Kidney epithelial cell (primary cell): Measurements from ENCODE around the gene SORT1. TPM values are rescaled to one million over a fixed set of nuclear protein-coding genes. Genes with fewer than 3 reads are reported as not detected.

Experiments used
- DNase-seq: peaks from one replicate; pipeline ENCODE4 v3.0.0-alpha.2; 2010; ENCODE audit warnings: low read depth
- H3K27me3 ChIP-seq: 2 replicates; pipeline ENCODE4 v1.6.0; 2011; ENCODE audit warnings: low read length; ENCODE audit not compliant: control insufficient read depth, insufficient read depth
- H3K36me3 ChIP-seq: 2 replicates; pipeline ENCODE4 v1.5.1; 2011; ENCODE audit warnings: low read length; ENCODE audit not compliant: control insufficient read depth, insufficient read depth
- H3K4me3 ChIP-seq: 2 replicates; pipeline ENCODE4 v1.5.1; 2011; ENCODE audit warnings: low read depth, mild to moderate bottlenecking, control low read depth, low read length
- total RNA-seq: library from RNA; depleted of rRNA; stranded (reverse); fragments of >200 nt; gene quantifications from 2 replicates; pipeline ENCODE4 v1.2.3, GENCODE V29; 2015
- TF ChIP-seq, protein P1 (sequence below): IDR thresholded peaks from 2 replicates; pipeline ENCODE4 v1.5.1; 2011; ENCODE audit warnings: mild to moderate bottlenecking, moderate library complexity, low read length, control low read depth, inconsistent platforms; ENCODE audit not compliant: insufficient read depth, poor library complexity, severe bottlenecking

SORT1 gene
- total RNA-seq, 1 donor from 2014 or later: 65.2 TPM

DNA sequence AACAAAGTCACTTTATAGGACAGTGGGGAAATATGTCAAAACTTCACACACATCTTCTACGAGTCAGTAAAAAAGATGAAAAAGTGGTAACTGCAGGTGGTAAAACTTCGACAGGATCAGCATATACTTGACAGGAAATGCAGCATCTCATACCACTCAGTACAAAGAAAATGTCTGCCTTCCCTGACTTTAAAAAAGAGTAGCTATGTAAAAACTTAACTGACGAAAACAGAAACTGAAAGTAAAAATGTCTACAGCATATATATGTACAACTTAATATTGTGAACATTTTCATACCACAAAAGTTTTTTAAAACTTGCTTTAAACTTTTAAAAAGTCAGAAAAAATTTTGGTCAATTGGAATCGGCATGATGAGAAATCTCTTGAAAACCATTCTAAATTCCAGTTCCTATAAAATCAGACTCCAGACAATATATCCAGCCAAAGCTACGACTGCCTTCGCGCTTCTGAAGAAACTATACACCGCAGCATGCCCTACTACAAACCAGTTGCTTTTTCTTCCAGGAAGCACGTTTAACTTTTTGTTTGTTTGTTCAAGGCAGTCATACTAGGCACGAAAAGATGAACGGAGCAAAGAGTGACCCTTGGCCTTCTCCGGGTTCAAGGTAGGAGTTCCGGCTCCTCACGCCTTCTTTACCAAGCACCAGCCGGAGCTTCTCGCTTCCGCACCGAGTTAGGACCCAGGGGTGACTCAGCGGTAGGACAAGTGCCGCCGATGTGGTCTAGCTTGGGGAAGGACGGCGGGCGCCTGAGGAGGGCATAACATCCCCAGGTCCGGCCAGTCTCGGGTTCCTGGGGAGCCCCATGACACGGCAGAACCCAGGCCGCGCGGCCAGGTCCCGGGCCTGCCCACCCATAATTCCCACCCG lies 27.9 kb upstream of the SORT1 start:
- DNase-seq: peak; percentile 16
- no peaks in the 10 kb centered on the region for H3K36me3 ChIP-seq
- TF ChIP-seq, protein P1, sequence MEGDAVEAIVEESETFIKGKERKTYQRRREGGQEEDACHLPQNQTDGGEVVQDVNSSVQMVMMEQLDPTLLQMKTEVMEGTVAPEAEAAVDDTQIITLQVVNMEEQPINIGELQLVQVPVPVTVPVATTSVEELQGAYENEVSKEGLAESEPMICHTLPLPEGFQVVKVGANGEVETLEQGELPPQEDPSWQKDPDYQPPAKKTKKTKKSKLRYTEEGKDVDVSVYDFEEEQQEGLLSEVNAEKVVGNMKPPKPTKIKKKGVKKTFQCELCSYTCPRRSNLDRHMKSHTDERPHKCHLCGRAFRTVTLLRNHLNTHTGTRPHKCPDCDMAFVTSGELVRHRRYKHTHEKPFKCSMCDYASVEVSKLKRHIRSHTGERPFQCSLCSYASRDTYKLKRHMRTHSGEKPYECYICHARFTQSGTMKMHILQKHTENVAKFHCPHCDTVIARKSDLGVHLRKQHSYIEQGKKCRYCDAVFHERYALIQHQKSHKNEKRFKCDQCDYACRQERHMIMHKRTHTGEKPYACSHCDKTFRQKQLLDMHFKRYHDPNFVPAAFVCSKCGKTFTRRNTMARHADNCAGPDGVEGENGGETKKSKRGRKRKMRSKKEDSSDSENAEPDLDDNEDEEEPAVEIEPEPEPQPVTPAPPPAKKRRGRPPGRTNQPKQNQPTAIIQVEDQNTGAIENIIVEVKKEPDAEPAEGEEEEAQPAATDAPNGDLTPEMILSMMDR: no peak

DNA sequence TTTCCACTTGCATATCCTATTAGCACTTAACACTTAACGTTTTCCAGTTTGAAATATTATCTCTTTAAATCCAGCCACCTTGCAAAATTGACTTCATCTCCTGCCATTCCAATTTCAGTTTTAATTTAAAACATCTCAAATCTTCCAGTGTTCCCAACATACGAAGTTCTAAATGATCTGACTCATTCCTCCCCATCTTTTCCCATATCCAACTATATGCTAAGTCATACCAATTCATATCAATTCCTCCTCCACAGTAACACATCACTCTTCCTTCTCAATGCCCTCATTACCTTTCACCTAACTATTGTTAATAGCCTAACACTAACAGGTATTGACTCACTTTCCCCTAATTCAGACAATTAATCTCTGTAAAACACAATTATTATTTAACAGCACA lies 25.8 kb upstream of the SORT1 start:
- Histone ChIP-seq H3K36me3 (no peaks in the 10 kb centered on the region), H3K27me3 (no peaks in the 10 kb centered on the region), H3K4me3 (no peak overlapping the region)
- DNase-seq: no peak
- TF ChIP-seq, protein P1: no peak

More for the DNA sequence above, 27.9 kb upstream of the SORT1 start:
- Histone ChIP-seq H3K27me3 (no peaks in the 10 kb centered on the region), H3K4me3 (peak overlapping the region; percentile 86)

DNA sequence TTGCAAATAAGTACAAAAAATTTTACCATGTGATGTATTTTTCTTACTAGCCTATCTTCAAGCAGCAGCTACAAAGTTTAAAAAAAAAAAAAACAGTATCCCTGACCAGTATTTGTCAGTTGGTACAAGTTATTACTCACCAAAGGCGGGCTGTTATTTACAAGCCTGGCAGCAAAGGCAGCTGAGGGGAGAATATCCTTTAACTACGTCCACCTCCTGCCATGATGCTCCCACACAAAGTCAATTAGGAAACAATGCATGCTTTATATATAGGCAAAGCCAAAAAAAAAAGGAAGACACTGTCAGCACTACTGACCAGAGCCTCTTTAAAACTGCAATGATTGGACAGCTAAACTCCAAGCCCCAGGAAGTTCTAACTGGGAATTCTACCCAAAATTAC lies 14.8 kb upstream of the SORT1 start:
- no peak overlapping the region for H3K4me3 ChIP-seq
- DNase-seq: no peak
- H3K27me3 ChIP-seq: no peaks in the 10 kb centered on the region
- H3K36me3 ChIP-seq: peaks cover 4% of the 10 kb centered on the region
- TF ChIP-seq, protein P1: no peak

DNA sequence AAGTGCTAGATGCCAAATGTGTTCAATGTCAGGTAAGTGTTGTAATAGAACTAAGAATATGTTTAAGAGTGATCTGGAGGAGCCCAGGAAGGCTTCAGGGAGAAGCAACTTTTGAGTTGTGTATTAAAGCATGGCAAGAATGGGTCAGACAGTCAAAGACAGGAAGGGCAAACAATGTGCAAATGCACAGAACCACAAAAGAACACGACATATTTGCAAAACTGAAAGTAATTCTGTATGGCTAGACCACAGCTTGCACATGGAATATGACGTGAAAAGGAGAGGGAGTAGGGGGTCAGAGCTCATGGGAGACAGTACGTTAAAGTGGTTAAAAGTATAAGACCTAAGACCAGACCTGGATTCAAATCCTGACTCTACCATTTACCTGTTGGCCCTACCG lies 7.1 kb upstream of the SORT1 start:
- no peaks in the 10 kb centered on the region for H3K27me3 ChIP-seq
- no peaks in the 10 kb centered on the region for H3K36me3 ChIP-seq
- H3K4me3 ChIP-seq: no peak overlapping the region
- no peak for DNase-seq
- TF ChIP-seq, protein P1: no peak

DNA sequence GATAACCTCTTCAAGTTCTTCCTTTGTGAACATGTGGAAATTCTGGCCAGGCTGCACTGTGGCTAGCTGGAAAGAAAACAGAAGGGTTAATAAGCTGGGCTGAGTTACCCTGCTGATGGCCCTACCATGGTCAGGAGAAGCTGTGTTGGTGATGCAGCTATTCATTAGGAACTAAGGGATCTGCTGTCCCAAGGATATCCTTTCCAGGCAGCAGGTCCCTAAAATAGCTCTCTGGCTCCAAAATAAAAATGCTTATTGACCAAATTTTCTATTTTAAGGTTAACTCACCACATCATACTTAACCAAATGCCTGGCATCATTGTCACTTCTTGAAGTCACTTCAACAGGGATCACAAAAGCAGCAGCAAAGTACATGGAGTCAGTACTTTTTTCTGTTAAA lies 4.3 kb upstream of the SORT1 start:
- no peaks in the 10 kb centered on the region for H3K27me3 ChIP-seq
- no peak overlapping the region for H3K4me3 ChIP-seq
- no peaks in the 10 kb centered on the region for H3K36me3 ChIP-seq

More for the DNA sequence above, 4.3 kb upstream of the SORT1 start:
- DNase-seq: no peak
- TF ChIP-seq, protein P1: no peak
